ENCODE results near the gene SP2.

Gene SP2

DNA sequence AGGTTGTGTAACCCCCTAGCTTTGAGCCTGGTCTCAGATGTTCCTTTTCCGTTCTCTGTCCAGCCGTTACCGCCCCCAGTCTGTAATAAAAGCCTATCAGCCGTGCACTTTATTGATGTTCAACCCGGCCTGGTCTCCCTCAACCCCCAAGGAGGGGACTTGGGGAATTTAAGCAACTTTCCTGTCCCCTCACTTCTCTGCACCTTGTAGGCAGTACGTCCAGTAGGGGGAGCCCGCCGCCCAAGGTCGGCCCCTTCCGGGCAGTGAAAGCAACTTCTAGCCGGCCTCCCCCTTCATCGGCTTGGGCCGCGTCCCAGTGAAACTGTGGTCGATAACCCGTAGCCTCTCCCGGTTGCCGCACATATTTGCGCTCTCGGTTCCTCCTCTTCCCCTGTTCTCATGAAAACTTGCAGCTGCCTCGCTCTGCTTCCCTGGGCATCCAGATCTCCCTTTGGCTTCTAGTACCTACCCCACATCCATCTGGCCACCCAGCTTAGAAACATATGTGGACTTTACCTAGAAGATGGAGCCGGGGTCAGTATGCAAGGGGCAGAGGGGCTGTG, 53.2 kb downstream of the SP2 start:
- peak; percentile 77 for DNase-seq (ENCODE audit: low spot score)

DNA sequence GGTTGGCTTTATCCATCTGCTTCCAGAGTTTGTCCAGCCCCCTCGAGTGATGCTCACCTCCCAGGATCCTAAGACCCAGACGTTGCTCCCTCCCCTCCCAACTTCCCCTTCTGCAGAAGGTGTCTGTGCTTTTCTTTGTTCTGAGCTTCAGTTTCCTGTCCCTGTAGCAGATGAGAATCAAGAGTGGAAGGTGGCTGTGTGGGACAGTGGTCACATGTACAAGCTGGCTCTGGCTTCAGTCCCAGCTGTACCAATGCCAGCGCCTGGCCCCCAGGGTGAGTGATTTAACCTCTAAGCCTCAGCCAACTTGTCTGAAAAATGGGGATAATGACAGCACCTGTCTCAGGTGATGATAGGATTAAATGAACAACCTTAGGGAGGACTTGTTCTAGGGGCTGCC, 53.9 kb downstream of the SP2 start:
- no peak for DNase-seq (ENCODE audit: low spot score)

GRCh38 chr17:47950448-47950847, 54.4 kb downstream of the SP2 start:
- DNase-seq (ENCODE audit: low spot score) = no peak

- DNase-seq (ENCODE audit: low spot score) = no peak
These were observed 56.4 kb downstream of the SP2 start for GRCh38 chr17:47952171-47953021.

DNA sequence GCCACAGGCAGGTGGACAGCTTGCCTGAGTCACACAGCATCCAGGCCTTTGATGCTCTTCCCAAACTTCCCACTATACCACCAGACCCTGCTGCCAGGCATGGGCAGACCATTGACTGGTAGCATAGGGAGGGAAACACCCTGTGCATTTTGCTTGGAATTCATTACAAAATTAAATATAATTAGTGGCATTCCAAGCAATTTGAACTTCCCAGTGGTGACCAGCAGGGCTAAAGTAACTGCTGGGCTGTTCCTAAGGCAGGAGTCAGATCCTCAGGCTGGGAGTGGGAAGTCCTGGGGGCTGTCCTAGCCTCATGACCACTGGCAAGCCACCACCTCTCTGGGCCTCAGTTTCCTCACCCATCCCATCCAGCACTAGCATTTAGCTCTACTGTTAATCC, 57.9 kb downstream of the SP2 start:
- no peak for DNase-seq (ENCODE audit: low spot score)

- no peak for DNase-seq (ENCODE audit: low spot score)
These were observed 59.7 kb downstream of the SP2 start for GRCh38 chr17:47955497-47956461.

DNA sequence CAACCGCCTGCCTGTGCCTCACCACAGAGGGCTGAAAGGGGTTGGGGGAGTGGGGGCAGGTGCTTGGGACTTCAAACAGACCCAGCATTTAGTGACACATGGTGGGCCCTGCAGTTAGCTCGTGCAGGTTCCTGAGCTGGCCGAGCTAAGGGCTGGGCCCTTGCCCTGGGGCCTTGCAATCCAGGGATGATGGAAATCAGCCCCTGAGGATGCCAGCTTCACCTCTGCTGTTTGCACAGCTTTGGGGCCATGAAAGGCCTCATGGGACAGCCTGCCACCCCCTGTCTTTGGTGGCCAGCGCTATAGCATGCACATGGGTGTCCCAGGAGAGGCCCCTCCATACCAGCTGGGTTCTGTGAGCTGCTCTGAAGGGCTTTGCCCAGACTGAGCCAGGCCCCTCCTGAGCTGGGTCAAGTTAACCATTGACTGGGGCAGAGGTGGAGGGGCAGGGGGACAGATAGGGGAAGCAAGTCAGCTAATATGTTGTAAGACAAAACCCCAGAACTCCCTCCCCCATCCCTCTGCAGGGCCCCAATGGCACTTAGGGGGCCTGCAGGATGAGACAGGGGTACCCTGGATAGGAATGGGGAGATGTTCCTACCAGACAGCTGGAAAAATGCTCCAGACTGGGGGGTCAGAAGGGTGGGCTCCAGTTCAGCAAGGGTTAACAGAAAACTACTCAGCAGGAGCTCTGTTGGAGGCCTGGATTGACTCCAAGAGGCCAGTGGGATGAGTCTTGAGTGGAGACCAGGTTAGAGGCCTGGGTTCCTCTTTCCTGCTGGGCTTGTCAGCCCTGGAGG, 61.0 kb downstream of the SP2 start:
- no peak for DNase-seq (ENCODE audit: low spot score)

DNA sequence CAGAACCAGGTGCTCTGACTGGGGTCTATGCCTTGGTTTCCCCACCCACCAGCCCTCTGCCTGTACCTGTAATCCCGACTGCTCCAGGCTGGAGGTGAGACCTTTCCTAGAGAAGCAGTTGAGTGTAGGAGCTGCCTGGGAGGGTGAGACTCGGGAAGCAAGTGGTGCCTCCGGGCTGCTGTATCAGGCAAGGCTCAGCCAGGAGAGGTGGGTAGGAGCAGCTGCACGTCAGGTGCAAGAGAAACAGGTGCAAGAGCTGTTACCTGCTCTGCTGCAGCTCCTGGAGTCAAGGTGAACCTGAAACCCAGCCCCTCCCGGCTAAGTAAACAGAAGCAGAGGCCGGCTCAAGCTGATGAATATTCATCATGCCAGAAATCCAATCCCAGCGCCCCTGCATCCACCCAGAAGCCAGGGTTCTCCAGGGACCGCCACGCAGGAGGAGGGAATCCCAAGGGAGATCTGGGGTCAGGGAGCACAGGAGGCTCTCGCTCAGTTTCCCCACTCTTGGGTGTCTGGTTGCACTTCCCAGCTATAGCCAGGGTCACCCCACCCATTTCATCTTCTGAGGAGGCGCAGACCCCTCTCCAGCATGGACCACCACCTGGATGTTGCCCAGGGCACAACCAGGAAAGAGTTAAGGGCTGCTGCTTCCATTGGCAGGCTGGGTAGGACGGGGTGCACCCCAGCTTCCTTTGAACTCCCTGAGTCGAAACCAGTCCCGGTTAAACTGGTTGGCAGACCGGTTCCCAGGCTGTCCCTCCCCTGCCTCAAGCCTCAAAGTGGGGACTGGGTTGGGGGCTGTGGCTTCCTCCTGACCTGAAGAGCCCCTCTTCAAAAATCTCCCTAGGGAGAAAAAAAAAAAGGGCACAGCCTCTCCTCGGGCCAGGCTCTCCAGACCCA, 61.8 kb downstream of the SP2 start, which contains the start of gene PRR15L:
TSS of gene PRR15L (minus strand) at position 293 of the 900 bp plus-strand sequence. CDS start 4,649 bp downstream, outside the sequence.
- DNase-seq (ENCODE audit: low spot score) = no peak

- DNase-seq (ENCODE audit: low spot score) = no peak
These were observed 64.0 kb downstream of the SP2 start for GRCh38 chr17:47959825-47960655.

DNA sequence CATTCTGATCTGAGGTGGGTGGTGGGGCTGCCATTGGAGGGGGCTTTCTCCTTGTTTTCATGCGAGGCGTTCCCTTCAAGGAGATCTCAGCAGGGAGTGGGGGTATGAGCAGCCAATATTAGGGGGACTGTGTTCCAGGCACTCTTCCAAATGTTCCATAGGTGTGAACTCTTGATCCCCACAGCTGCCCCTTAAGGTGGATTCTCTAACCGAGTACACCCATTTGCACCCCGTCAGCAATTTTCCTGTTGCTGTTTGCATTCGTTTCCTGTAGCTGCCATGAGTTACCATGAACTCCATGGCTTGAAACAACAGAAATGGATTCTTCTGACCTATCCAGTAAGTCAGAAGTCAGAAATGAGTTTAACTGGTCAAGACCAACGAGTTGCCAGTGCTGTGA, 65.4 kb downstream of the SP2 start:
- no peak for DNase-seq (ENCODE audit: low spot score)

GRCh38 chr17:47962901-47963300, 66.9 kb downstream of the SP2 start:
- no peak for DNase-seq (ENCODE audit: low spot score)

- no peak for DNase-seq (ENCODE audit: low spot score)
These were observed 68.8 kb downstream of the SP2 start for GRCh38 chr17:47964856-47965255.

GRCh38 chr17:47966079-47966519, 70.1 kb downstream of the SP2 start:
- DNase-seq (ENCODE audit: low spot score) = no peak

DNA sequence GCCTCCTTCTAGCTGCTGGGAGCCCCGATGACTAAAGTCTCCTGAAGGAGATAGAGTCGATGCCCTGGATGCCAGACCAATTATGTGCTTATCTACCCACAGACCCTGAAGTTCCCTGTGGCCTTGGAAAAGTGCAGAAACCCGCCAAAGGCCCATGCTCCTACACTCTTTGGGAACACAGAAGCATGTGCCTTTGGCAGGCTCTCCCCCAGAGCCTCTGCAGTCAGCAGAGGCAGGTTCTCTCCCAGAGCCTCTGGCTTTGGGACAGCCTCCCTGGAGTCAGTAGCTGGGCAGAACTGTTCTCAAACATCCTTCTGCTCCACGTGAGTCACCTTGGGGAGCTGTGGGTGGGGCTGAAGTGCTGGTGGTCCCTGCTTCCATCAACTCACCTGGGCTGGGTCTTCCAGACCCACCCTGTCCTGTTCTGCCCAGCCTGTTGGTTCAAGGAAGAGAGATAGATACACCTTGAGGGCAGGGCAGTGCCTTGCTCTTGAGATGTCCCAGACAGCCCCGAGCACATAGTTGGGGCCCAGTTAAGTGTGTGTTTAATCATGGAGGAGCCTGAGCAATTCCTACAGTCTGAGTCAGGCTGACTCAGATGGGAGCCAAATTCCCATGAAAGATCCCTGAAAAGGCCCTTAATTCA, 71.7 kb downstream of the SP2 start:
- DNase-seq (ENCODE audit: low spot score) = no peak

DNA sequence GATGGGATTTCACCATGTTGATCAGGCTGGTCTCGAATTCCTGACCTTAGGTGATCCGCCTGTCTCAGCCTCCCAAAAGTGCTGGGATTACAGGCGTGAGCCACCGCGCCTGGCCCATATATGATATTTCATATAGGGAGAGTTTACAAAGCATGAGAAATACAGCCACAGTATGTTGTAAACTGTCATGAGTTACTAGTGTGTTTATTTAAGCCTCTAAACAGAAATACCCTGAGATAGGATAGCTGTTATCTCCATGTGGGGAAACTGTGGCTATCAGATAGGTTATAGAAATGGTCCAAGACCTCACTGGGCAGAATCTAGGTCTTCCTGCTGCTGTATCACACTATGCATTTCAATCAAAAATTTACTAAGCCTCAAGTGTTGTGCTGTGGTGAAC, 72.8 kb downstream of the SP2 start:
- no peak for DNase-seq (ENCODE audit: low spot score)

DNA sequence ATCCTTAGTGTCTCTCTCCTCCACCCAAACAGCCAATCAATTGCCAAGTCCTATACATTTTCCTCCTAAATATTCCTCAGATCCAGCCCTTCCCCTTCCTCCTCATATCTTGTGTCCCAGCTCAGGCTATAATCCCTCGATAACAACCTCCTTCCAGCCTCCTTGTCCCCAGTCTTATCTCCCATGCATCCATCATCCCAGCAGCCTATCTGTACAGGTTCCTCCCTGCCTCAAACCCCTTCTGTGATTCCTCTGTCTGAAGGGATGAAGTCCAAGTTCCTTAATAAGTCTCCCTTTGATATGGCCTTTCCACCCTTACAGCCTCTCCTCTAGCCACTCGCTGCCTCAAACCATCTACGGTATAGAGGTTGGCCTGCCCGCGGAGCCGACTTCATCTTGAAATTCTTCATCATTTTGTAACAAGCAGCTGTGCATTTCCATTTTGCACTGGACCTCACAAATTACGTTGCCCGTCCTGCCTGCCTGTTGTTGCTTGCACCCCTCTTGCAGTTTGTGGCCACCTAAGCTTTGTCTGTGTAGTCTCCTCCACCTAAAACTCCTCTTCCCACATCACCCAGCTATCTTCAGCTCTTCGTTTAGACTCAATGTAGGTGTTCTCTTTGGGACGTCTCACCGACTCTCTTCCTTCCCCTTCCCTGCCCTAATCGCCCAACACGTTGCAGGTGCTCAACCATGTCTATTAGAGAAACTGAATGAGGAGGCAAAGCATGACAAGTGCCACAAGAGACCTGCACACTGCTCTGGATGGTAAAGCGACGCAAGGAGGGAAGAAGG, 74.1 kb downstream of the SP2 start:
- no peak for DNase-seq (ENCODE audit: low spot score)

DNA sequence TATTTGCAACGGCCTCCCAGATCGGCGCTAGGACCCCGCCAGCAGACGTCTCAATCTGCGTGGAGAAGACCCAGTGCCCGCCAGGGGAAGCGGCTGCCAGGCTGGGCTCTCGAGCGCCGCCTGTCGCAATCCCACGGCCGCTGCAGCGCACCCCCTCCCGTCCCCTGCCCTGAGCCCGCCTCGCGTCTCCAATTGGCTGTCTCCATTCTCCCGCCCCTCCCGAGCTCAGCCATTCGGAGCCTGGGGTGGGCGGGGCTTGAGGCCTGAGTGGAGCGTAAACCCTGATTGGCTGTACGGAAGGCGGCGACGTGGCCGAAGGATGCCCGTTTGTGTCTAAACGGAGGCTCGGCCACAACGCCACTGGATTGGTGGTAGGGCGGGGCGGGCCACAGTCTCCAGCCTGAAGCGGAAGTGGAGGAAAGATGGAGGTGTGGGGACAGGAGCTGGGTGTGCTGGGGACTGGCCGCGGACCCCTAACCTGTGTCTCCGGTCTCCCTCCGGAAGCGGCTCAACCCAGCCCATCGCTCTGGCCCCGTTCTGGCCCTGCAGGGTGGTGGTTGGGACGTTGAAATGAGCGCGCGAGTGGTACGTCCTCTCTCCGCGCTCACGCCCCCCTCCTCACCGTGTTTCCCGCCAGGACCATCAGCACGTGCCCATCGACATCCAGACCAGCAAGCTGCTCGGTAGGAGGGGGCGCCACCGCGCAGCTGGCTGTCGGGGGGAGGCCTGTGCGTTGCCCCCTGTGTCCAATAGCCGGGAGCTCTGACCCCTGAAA, 74.9 kb downstream of the SP2 start, which contains the start of gene CDK5RAP3:
TSS of gene CDK5RAP3 (plus strand) at position 389 of the 775 bp plus-strand sequence. CDS start at position 423, 34 bp downstream.
- peak; percentile 100 for DNase-seq (ENCODE audit: low spot score)

Data from cerebellar cortex (tissue), 1 donor.